Stomach (tissue), 4 donors: Measurements from ENCODE around the gene HS2ST1.

Experiments used
- CTCF ChIP-seq, 7 experiments: fragments of 450-650 bp in 4 of 7; fragments of 200-600 bp in 3 of 7; sonication (generic) in 3 of 7; IDR thresholded peaks; one replicate each; pipeline ENCODE4 v1.5.1; 2016 to 2019; ENCODE audit warnings: antibody characterized with exemption in 7 of 7, control low read depth in 2 of 7, mild to moderate bottlenecking in 1 of 7
- EP300 ChIP-seq: sonication (generic); formaldehyde crosslinking; IDR thresholded peaks from one replicate; pipeline ENCODE4 v1.6.1; 2017; ENCODE audit warnings: antibody characterized with exemption
- POLR2A ChIP-seq, 4 donors: fragments of 450-650 bp; IDR thresholded peaks; one replicate each; pipeline ENCODE4 v1.6.1; 2016; ENCODE audit warnings: antibody characterized with exemption in 4 of 4, control low read depth in 2 of 4, mild to moderate bottlenecking in 1 of 4, moderate library complexity in 1 of 4
- POLR2AphosphoS5 ChIP-seq, 3 donors: sonication (generic); formaldehyde crosslinking; IDR thresholded peaks; one replicate each; pipeline ENCODE4 v1.6.1; 2016; ENCODE audit warnings: antibody characterized with exemption in 3 of 3

GRCh38 chr1:86916752-86917151 is 2.3 kb downstream of the HS2ST1 start:
- TF ChIP-seq POLR2A (IDR thresholded peaks at IDR 0.05) (no peak), CTCF (IDR thresholded peaks at IDR 0.05) (no peak), EP300 (no peak), POLR2AphosphoS5 (IDR thresholded peaks at IDR 0.05) (no peak)
